ENCODE measurements around the gene CDC42BPG.

CDC42BPG gene

GRCh38 chr11:64835616-64836447, 8.6 kb downstream of the CDC42BPG start:
- TF ChIP-seq CTCF (IDR thresholded peaks at IDR 0.05; ENCODE audit: insufficient read depth, low read length, missing control alignments): no peak
- no peak overlapping the region for H3K4me3 ChIP-seq (ENCODE audit: low read depth, low read length)
- no peak for DNase-seq (ENCODE audit: low read depth, low spot score)
- ChIA-PET CTCF (interaction anchor here (0.7 to 37.3 kb wide), 7 partner anchors 9 to 50 kb away, joined by 3 to 1375 read pairs (median 3); partner anchors contain the start of genes CDC42BPG and EHD1), POLR2A (no interaction called here)

GRCh38 chr11:64834723-64835615, 9.5 kb downstream of the CDC42BPG start:
- no peak overlapping the region for H3K4me3 ChIP-seq (ENCODE audit: low read depth, low read length)
- POLR2A ChIA-PET: interaction anchor here (0.5 kb wide), 1 partner anchor 261 kb away, joined by 4 read pairs; the partner anchor contains the start of gene VPS51
- CTCF ChIA-PET: interaction anchor here (1.1 to 37.3 kb wide), 6 partner anchors 8 to 51 kb away, joined by 3 to 1375 read pairs (median 11); partner anchors contain the start of genes CDC42BPG and EHD1
- no peak for TF ChIP-seq CTCF (IDR thresholded peaks at IDR 0.05; ENCODE audit: insufficient read depth, low read length, missing control alignments)
- DNase-seq (ENCODE audit: low read depth, low spot score): no peak

- POLR2A ChIA-PET: interaction anchor here (0.5 kb wide), 1 partner anchor 262 kb away, joined by 4 read pairs; the partner anchor contains the start of gene VPS51
These were observed 10.3 kb downstream of the CDC42BPG start for GRCh38 chr11:64834031-64834722.

GRCh38 chr11:64833509-64833908, 10.9 kb downstream of the CDC42BPG start:
- ChIA-PET CTCF (interaction anchor here (1.6 to 37.3 kb wide), 3 partner anchors 10 to 52 kb away, joined by 5 to 1375 read pairs (median 19); partner anchors contain the start of genes CDC42BPG and EHD1), POLR2A (no interaction called here)
- no peak for TF ChIP-seq CTCF (IDR thresholded peaks at IDR 0.05; ENCODE audit: insufficient read depth, low read length, missing control alignments)
- H3K4me3 ChIP-seq (ENCODE audit: low read depth, low read length): no peak overlapping the region
- no peak for DNase-seq (ENCODE audit: low read depth, low spot score)

More at GRCh38 chr11:64834031-64834722, 10.3 kb downstream of the CDC42BPG start:
- no peak for DNase-seq (ENCODE audit: low read depth, low spot score)
- TF ChIP-seq CTCF (IDR thresholded peaks at IDR 0.05; ENCODE audit: insufficient read depth, low read length, missing control alignments): no peak
- CTCF ChIA-PET: interaction anchor here (1.2 to 37.3 kb wide), 4 partner anchors 9 to 51 kb away, joined by 4 to 1375 read pairs (median 12); partner anchors contain the start of genes CDC42BPG and EHD1
- no peak overlapping the region for H3K4me3 ChIP-seq (ENCODE audit: low read depth, low read length)

- DNase-seq (ENCODE audit: low read depth, low spot score): no peak
- ChIA-PET POLR2A (no interaction called here), CTCF (interaction anchor here (3.7 kb wide), 1 partner anchor 10 kb away, joined by 19 read pairs; the partner anchor contains the start of gene CDC42BPG)
- TF ChIP-seq CTCF (IDR thresholded peaks at IDR 0.05; ENCODE audit: insufficient read depth, low read length, missing control alignments): no peak
- no peak overlapping the region for H3K4me3 ChIP-seq (ENCODE audit: low read depth, low read length)
These were observed 11.3 kb downstream of the CDC42BPG start for GRCh38 chr11:64833198-64833502.
